GM18499 (cell line): ENCODE data around the gene CHL1.

Experiments used
- ATAC-seq: cut with Tn5 transposase; IDR thresholded peaks from one replicate; pipeline ENCODE4 v1.9.1; 2021; ENCODE audit warnings: moderate number of reproducible peaks; ENCODE audit not compliant: insufficient read depth, unreplicated experiment

The CHL1 gene

GRCh38 chr3:447671-448070 lies 251.1 kb downstream of the CHL1 start:
- ATAC-seq: no peak

GRCh38 chr3:449711-450110 lies 253.1 kb downstream of the CHL1 start:
- ATAC-seq: no peak

DNA sequence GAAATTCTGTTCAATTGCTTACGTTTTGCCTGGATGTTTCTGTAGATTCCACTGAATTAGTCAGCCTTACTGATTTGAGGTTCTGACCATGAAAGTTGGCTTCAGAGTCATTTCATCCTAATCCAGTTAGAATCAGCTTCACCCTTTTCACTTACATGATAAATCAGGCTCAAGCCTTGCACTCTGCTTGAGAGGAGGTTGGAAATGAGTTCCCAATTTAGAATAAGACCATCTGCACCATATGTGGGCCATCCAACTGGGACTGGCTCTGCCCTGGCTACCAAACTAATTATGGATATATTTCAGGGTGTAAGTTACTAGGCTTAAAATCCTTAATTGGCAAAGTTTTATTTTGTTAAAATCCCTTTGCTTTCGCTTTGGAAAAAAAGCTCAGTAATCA lies 255.7 kb downstream of the CHL1 start:
- no peak for ATAC-seq

DNA sequence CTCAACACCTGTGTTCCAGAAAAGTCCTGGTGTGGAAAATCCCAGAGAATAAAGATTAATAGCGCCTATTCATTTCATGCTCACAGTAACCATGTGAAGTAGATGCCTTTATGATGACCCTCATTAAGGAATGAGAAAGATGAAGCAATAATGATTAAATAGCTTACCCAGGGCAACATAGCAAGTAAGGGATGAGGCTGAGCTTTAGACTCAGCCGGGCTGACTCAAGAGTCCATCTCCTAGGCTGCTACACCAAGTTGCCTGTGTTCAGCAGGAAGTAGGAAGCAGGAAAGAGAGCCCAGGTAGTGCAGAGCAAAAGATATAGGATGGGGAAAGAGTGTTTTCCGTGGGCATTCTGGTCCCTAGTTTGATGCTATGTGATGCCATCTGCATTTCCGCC lies 256.5 kb downstream of the CHL1 start:
- no peak for ATAC-seq

DNA sequence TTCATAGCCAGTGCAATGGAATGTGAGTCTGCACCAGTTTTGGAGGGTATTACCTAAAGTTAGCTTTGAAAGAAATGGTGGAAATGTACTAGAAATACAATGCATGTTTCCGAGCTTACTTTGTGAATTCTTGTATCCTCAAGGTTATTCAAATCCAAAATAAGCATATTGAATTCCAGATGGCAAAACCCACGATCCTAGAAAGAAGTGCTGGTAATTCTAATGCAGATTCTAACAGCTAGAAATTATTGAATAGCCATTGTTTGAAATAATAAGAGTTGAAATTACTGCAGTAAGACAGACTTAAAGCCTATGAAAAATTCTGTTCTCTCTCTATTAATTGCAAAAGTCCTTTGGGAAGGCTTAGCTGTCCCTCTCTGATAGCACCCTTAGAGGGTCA lies 258.4 kb downstream of the CHL1 start:
- ATAC-seq: no peak

DNA sequence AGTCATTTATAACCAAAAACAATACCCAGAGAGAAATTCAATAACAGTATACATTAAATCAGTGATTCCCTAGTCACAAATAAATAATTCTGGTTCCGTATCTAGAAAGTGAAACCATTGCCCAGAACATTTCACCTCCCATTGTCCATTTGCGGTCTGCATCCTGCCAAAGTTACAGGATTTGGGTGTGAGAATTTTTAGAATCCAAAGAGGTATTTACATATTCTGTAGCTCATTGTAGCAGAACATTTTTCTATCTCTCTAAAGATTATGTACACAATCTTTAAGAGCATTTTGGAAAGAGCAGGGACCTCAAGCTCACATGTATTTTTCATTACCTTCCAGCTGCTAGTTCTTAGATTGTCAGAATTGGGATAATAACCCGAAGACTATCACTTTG lies 261.6 kb downstream of the CHL1 start:
- no peak for ATAC-seq

- ATAC-seq: no peak
Observed at GRCh38 chr3:458653-459310, 262.2 kb downstream of the CHL1 start.
